ENCODE data around the gene ANKMY1.

- TF ChIP-seq CTCF (IDR thresholded peaks at IDR 0.05; ENCODE audit: insufficient read depth, low read length) (no peak), POLR2AphosphoS5 (IDR thresholded peaks at IDR 0.05; ENCODE audit: low read depth) (no peak), REST (IDR thresholded peaks at IDR 0.05; ENCODE audit: insufficient replicate concordance, low read depth) (no peak), GABPA (IDR thresholded peaks at IDR 0.05; ENCODE audit: low read depth) (no peak), SPI1 (IDR thresholded peaks at IDR 0.05; ENCODE audit: borderline replicate concordance, low read depth) (no peak)
Measured at GRCh38 chr2:240555541-240556250, 2.1 kb downstream of the ANKMY1 start.
